Measurements from ENCODE around the gene TMEM185B.
"Not testable (repeated sequence)": the region's sequence is repeated elsewhere in the genome, so short reads cannot be mapped to it uniquely, and the experiment has no call there.

The TMEM185B gene

GRCh38 chr2:120206022-120206581 lies 17.1 kb downstream of the TMEM185B start:
- no peak for DNase-seq (ENCODE audit: low read depth)

GRCh38 chr2:120204945-120205670 lies 18.1 kb downstream of the TMEM185B start:
- DNase-seq (ENCODE audit: low read depth) = no peak

DNA sequence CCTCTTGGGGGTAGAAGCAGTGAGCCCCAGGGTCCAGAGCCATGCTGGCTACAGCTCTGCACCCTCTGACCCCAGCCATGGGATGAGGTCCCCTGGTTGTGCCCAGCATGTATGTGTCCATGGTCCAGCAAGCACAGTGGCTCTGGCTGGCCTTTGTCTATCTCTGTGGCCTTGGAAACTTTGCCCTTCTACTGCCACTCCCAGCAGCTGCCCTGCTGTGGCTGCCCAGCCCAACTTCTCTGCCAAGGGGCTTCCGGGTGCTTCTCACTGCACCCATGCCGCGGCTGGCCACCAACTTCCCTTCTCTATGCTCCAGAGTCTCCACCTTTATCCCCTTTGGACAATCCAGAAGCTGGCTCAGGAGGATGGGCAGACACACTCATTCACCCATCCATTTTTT lies 18.8 kb downstream of the TMEM185B start:
- no peak for DNase-seq (ENCODE audit: low read depth)

DNA sequence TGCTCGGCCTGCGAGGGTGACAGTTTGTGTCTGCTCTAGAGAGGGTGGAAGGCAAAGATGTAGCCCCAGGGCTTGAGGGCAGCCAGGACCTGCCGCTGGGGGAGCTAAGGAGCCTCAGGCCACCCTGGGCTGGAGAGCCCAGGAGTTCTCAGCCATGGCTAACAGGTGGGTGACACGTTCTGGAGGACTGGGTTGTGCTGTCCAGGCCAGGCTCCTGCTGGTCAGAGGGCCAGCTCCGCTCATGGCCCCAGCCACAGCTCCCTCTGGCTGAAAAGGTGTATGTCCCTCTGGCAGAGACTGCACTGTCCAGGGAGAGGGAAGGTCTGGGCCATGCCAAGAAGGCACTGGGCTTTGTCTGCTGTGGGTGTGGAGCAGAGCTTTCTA lies 19.2 kb downstream of the TMEM185B start:
- no peak for DNase-seq (ENCODE audit: low read depth)

DNA sequence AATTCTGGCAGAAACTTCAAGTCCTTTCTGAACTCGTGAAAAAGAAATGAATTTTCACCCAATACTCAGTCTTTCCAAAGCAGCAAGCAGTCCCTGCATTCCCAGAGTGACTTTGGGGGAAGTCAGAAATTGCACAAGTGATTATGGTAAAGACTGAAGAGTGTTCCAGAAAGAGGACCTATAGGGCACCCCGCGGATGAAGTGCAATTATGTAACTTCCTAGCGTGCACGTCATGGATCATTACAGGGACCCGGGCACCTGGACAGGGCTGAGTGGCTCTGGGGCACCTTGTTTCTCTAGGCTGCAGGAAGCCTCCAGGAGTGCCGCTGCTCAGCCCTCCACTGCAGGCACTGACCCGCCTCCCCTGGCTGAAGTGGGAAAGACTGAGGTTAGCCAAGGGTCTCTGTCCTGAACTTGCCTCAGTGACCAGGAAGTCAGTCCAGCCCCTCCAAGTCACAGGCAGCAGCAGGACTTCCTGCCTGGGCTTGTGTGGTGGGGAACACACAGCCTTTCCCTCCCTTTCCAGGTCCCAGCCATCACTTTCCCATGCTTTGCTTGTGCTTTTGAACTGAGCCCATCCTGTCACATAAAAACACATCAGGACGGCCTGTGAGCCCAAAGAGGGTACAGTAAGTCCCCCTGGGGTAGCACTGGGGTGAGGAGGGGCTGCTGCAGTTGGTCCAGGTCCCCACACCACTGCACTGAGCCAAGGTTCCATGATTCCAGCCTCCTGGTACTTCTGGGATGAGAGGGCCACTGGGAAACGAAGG lies 19.8 kb downstream of the TMEM185B start:
- DNase-seq (ENCODE audit: low read depth) = no peak

DNA sequence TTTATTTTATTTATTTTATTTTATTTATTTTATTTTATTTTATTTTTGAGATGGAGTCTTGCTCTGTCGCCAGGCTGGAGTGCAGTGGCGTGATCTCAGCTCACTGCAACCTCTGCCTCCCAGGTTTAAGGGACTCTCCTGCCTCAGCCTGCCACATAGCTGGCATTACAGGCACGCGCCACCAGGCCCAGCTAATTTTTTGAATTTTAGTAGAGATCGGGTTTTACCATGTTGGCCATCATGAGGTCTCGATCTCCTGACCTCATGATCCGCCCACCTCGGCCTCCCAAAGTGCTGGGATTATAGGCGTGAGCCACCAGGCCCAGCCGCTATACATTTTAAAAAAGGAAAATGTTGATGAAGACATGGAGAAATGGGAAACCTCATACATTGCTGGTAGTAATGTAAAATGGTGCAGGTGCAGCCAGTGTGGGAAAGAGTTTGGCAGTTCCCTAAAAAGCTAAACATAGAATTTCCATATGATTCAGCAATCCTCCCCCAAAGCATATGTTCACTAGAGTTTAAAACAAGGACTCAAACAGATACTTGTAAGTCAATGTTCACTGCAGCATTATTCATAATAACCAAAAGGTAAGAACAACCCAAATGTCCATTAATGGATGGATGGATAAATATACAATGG lies 23.3 kb downstream of the TMEM185B start:
- not testable (repeated sequence) for DNase-seq (ENCODE audit: low read depth)

DNA sequence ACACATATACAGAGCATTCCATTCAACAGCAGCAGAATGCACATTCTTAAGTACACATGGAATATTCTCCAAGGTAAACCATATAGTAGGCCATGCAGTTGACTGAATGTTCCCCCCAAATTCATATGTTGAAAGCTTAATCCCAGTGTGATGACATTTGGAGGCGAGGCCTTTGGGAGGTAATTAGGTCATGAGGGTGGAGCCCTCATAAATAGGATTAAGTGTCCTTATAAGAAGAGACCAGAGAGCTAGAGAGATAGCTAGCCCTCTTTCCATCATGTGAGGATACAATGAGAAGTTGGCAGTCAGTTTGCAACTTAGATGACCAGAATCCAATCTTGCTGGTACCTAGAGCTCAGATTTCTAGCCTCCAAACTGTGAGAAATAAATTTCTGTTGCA lies 27.6 kb downstream of the TMEM185B start:
- DNase-seq (ENCODE audit: low read depth) = no peak

DNA sequence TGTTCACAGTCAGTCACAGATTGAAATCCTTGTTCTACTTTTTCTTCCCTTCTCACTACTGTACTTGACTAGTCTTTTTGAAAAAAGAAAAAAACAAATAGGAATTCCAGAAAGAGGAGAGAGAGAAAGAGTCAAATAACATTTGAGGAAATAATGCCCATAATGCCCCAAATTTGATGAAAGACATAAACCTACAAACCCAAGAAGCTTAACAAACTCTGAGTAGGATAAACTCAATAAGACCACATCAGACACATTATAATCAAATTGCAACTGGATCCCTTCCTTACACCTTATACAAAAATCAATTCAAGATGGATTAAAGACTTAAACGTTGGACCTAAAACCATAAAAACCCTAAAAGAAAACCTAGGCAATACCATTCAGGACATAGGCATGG lies 30.9 kb downstream of the TMEM185B start:
- no peak for DNase-seq (ENCODE audit: low read depth)

DNA sequence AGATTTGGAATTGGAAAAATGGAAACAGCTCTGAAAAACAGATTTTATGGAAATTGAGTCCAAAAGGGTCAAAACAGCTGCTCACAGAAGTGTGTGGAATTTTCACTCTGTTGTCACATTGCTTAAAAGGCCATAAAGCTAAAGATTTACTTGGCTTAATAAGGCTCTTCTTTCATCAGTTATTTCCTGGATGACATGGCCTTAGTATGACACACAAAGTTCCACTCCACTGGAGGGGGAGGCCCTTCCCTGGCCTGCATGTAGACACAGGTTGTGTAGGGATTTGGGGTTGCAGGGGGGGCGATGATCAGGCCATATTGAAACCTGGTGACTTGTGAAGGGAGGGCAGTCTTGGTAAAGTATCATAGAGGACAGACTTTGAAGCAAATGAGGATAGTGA lies 34.0 kb downstream of the TMEM185B start:
- no peak for DNase-seq (ENCODE audit: low read depth)

DNA sequence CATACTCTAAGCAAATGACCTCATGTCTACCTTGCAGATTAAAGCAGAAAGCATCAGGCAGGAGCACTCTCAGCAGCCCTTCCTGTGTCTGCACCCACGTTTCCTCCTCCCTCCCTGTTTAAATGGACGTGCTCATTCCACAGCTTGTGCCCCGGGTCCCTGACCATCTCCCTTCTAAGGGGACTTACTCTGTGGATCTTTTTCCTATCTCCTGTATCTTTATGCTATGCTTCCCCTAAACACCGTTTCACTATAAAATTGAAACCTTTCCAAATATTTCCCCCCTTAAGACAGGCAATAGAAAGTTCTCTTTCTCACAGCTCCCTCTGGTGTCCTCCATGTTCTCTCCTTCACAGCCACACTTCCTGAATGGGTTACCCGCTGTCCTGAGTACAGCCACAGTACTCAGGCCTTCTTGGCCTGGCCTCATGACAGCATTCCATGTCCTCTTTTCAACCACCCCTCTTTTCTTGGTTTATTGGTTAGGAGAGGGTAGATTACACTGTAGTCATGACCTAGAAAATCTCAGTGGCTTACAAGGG lies 41.1 kb downstream of the TMEM185B start:
- no peak for DNase-seq (ENCODE audit: low read depth)

DNA sequence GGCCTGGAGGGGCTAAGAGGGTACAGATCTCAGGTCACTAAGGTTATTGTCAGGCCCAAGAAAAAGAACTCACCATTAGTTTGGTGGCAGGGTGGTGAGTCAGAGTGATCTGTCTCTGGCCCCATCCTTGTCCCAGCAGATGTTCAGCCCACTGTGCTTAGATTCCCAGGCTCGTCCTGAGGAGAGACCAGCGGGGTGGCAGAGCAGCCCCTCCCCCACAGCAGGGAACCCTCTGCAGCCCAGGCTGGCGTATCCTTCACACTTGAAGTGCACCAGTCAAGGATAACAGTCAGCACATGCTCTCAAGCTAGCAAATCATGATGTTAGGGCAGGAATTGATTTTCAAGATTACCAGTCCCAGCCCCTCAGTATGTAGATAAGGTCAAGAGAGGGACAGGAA lies 43.1 kb downstream of the TMEM185B start:
- no peak for DNase-seq (ENCODE audit: low read depth)

DNA sequence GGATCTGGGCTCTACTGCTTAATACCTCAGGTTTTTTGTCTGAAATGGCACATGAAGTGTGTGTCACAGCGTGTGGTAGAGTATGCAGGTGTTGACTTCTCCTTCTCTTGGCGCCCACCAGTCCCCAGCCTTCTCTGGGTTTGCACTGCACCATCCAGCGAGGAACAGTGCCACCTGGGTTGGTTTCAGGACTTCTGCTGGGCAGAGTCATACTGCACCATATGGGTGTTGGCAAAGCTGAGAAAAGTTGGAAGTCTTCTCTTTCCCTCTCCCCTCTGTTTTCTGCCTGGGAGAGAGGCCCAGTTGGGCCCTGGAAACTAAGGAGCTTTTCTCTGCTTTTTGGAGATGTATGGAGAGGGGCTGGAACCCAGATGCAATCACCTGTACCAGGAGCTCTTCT lies 43.8 kb downstream of the TMEM185B start:
- no peak for DNase-seq (ENCODE audit: low read depth)

- no peak for DNase-seq (ENCODE audit: low read depth)
These were observed 45.2 kb downstream of the TMEM185B start for GRCh38 chr2:120177973-120178372.

DNA sequence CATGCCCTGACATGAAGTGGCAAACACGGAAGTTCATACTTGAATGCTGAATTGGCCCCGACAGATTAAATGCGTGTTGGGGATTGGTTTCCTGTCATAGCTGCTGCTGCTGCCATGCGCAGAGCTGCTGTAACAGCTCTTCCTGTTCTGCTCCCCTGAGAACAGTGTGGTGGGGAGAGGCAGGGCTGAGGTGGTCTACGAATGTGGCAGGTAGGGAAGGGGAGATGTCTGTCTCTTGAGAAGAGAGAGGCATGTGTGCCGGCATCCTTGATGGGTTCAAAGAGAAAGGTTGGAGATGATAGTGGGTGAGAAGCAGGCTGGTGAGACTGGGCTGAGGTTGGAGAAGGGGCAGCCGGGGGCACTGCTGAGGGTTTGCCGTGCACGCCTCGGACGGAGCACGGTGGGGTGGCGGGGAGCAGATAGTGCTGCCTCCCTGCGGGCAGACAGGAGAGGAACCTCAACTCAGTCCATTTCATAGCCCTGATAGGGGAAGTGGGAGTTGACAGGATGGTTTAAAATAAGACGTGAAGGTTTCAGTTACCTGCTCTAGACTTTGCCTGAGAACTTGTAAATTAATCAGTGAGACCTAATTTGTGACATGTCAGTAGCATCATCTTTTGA lies 46.1 kb downstream of the TMEM185B start:
- peak; percentile 68 for DNase-seq (ENCODE audit: low read depth)

- no peak for DNase-seq (ENCODE audit: low read depth)
These were observed 46.7 kb downstream of the TMEM185B start for GRCh38 chr2:120176526-120176925.

GRCh38 chr2:120174963-120175581 lies 48.1 kb downstream of the TMEM185B start:
- DNase-seq (ENCODE audit: low read depth) = no peak
